ENCODE data around the gene ESYT2.
"Not testable (repeated sequence)": the region's sequence is repeated elsewhere in the genome, so short reads cannot be mapped to it uniquely, and the experiment has no call there.

Gene ESYT2

GRCh38 chr7:158723266-158723665 lies 106.0 kb downstream of the ESYT2 start:
- FAIRE-seq = no peak

- no peak for FAIRE-seq
These were observed 106.6 kb downstream of the ESYT2 start for GRCh38 chr7:158722574-158723237.

- no peak for FAIRE-seq
These were observed 109.2 kb downstream of the ESYT2 start for GRCh38 chr7:158720112-158720511.

GRCh38 chr7:158716802-158717201 lies 112.5 kb downstream of the ESYT2 start:
- FAIRE-seq = no peak

- no peak for FAIRE-seq
These were observed 118.6 kb downstream of the ESYT2 start for GRCh38 chr7:158710651-158711102.

GRCh38 chr7:158707610-158708009 lies 121.7 kb downstream of the ESYT2 start:
- FAIRE-seq = no peak

- FAIRE-seq = no peak
These were observed 122.4 kb downstream of the ESYT2 start for GRCh38 chr7:158706710-158707590.

- FAIRE-seq = no peak
These were observed 123.0 kb downstream of the ESYT2 start for GRCh38 chr7:158706273-158706704.

GRCh38 chr7:158705234-158705850 lies 124.0 kb downstream of the ESYT2 start:
- no peak for FAIRE-seq

- FAIRE-seq = no peak
These were observed 124.6 kb downstream of the ESYT2 start, which contains the start of gene NCAPG2 for GRCh38 chr7:158704524-158705233. NCAPG2 (minus strand) TSS chr7:158704804; CDS start chr7:158701899, 2,905 bp downstream.

- FAIRE-seq = not testable (repeated sequence)
These were observed 125.4 kb downstream of the ESYT2 start for GRCh38 chr7:158703679-158704523.

GRCh38 chr7:158702944-158703343 lies 126.4 kb downstream of the ESYT2 start:
- no peak for FAIRE-seq

- no peak for FAIRE-seq
These were observed 127.1 kb downstream of the ESYT2 start for GRCh38 chr7:158702196-158702595.

- no peak for FAIRE-seq
These were observed 129.3 kb downstream of the ESYT2 start for GRCh38 chr7:158700008-158700407.

- FAIRE-seq = no peak
These were observed 130.0 kb downstream of the ESYT2 start for GRCh38 chr7:158699341-158699740.

GRCh38 chr7:158698657-158699195 lies 130.6 kb downstream of the ESYT2 start:
- no peak for FAIRE-seq

GRCh38 chr7:158697597-158697996 lies 131.7 kb downstream of the ESYT2 start:
- not testable (repeated sequence) for FAIRE-seq

GRCh38 chr7:158695726-158696452 lies 133.4 kb downstream of the ESYT2 start:
- no peak for FAIRE-seq

- FAIRE-seq = no peak
These were observed 134.3 kb downstream of the ESYT2 start for GRCh38 chr7:158695056-158695455.

- no peak for FAIRE-seq
These were observed 134.7 kb downstream of the ESYT2 start for GRCh38 chr7:158694650-158695049.

GRCh38 chr7:158689488-158689887 lies 139.8 kb downstream of the ESYT2 start:
- no peak for FAIRE-seq
